HepG2 (cell line): ENCODE data around the gene DMPK. TPM values are rescaled to one million over a fixed set of nuclear protein-coding genes. Genes with fewer than 3 reads are reported as not detected.
A peak's percentile ranks its signal among the peaks of the same experiment; 100 is the strongest.

Experiments
- AGO1 ChIP-seq: fragments of 200-400 bp; formaldehyde crosslinking; IDR thresholded peaks from 2 replicates; pipeline ENCODE4 v1.6.1; 2017; ENCODE audit warnings: mild to moderate bottlenecking, low read depth, low read length, moderate library complexity; ENCODE audit not compliant: poor library complexity, severe bottlenecking
- CBX2 ChIP-seq, 2 experiments: fragments of 200-600 bp in 1 of 2; sonication (generic); formaldehyde crosslinking in 1 of 2; IDR thresholded peaks; 2 replicates each; pipeline versions ENCODE4 v1.7.0 to v1.8.1; 2018 to 2022; ENCODE audit warnings: low read depth in 2 of 2, low read length in 1 of 2, mild to moderate bottlenecking in 1 of 2, missing genetic modification reagents in 1 of 2
- FLYWCH1 ChIP-seq: sonication (generic); formaldehyde crosslinking; IDR thresholded peaks from 2 replicates; pipeline ENCODE4 v1.8.1; 2023; ENCODE audit warnings: mild to moderate bottlenecking, missing genetic modification reagents
- FOXC1 ChIP-seq: sonication (generic); formaldehyde crosslinking; IDR thresholded peaks from 2 replicates; pipeline ENCODE4 v1.8.0; 2022; ENCODE audit warnings: mild to moderate bottlenecking, missing genetic modification reagents, borderline replicate concordance
- FUBP1 ChIP-seq: sonication (generic); formaldehyde crosslinking; IDR thresholded peaks from 2 replicates; pipeline ENCODE4 v1.5.1; 2020; ENCODE audit warnings: missing genetic modification reagents, mild to moderate bottlenecking, borderline replicate concordance
- JARID2 ChIP-seq: sonication (generic); formaldehyde crosslinking; IDR thresholded peaks from 2 replicates; pipeline ENCODE4 v1.8.1; 2023; ENCODE audit warnings: missing genetic modification reagents, inconsistent platforms; ENCODE audit not compliant: insufficient replicate concordance
- POLR2AphosphoS2 ChIP-seq: IDR thresholded peaks from 2 replicates; pipeline ENCODE4 v1.6.1; 2011; ENCODE audit warnings: low read depth, low read length, improper control_type of control experiment
- PRPF4 ChIP-seq: fragments of 200-400 bp; formaldehyde crosslinking; IDR thresholded peaks from 2 replicates; pipeline ENCODE4 v1.6.1; 2016; ENCODE audit warnings: low read length, low read depth; ENCODE audit not compliant: poor library complexity, severe bottlenecking
- SNAPC4 ChIP-seq: sonication (generic); formaldehyde crosslinking; IDR thresholded peaks from 2 replicates; pipeline ENCODE4 v1.4.0; 2020; ENCODE audit warnings: mild to moderate bottlenecking, missing genetic modification reagents
- ZNF296 ChIP-seq: sonication (generic); formaldehyde crosslinking; conservative IDR thresholded peaks from 2 replicates; pipeline ENCODE4 v1.5.0; 2020; ENCODE audit warnings: mild to moderate bottlenecking, missing genetic modification reagents
- ZSCAN31 ChIP-seq: sonication (generic); formaldehyde crosslinking; IDR thresholded peaks from 2 replicates; pipeline ENCODE4 v1.5.0; 2020; ENCODE audit warnings: low read depth, mild to moderate bottlenecking, missing genetic modification reagents
- ZZZ3 ChIP-seq: sonication (generic); formaldehyde crosslinking; IDR thresholded peaks from 2 replicates; pipeline ENCODE4 v1.4.0; 2020; ENCODE audit warnings: missing genetic modification reagents, mild to moderate bottlenecking, borderline replicate concordance
- polyA plus RNA-seq, 8 experiments: library from polyadenylated mRNA; depleted of rRNA in 3 of 8; stranded (reverse) in 7 of 8; unstranded in 1 of 8; fragments of >200 nt; fragmentation: Illumina TruSeq in 4 of 8; extraction: Trizol in 4 of 8; gene quantifications; 2 replicates each; pipeline versions ENCODE4 v1.2.1 to v1.2.3, GENCODE V29; 2011 to 2016; ENCODE audit warnings: low read depth in 4 of 8, missing spikeins in 1 of 8, mixed read lengths in 1 of 8; ENCODE audit not compliant: insufficient read depth in 1 of 8
- total RNA-seq, 5 experiments: library from RNA; depleted of rRNA; stranded (reverse); fragments of >200 nt; fragmentation: Illumina TruSeq; extraction: Trizol; gene quantifications; 2 replicates each; pipeline ENCODE4 v1.2.3, GENCODE V29; 2016; ENCODE audit warnings: low read depth in 1 of 5
- TF ChIP-seq, protein P1 (sequence below): sonication (generic); formaldehyde crosslinking; IDR thresholded peaks from 2 replicates; pipeline ENCODE4 v1.5.0; 2020; ENCODE audit warnings: mild to moderate bottlenecking, missing genetic modification reagents
- TF ChIP-seq, protein P2 (sequence below): sonication (generic); formaldehyde crosslinking; IDR thresholded peaks from 2 replicates; pipeline ENCODE4 v1.5.0; 2020; ENCODE audit warnings: missing genetic modification reagents
- TF ChIP-seq, protein P3 (sequence below): sonication (generic); formaldehyde crosslinking; IDR thresholded peaks from 2 replicates; pipeline ENCODE4 v1.8.0; 2022; ENCODE audit warnings: missing genetic modification reagents, mild to moderate bottlenecking, moderate library complexity, borderline replicate concordance

Gene DMPK
- total and polyA plus RNA-seq, 2 of the 13 experiments (the other 11 are each of a cell fraction or from before 2014, with no cell fraction given): 5.3 to 8.8 TPM

GRCh38 chr19:45770192-45771101 lies 11.8 kb downstream of the DMPK start (continued):
- TF ChIP-seq SNAPC4 (CRISPR knock-in tag): peak; percentile 71; the same call in 1 of the 2 replicates
- TF ChIP-seq ZZZ3 (CRISPR knock-in tag): peak; percentile 41; the same call in 1 of the 2 replicates
- no peak for TF ChIP-seq CBX2 (IDR thresholded peaks at IDR 0.05; ENCODE audit: low read depth, low read length)
- no peak for TF ChIP-seq CBX2 (CRISPR knock-in tag; IDR thresholded peaks at IDR 0.05; ENCODE audit: low read depth)
- TF ChIP-seq, protein P1, sequence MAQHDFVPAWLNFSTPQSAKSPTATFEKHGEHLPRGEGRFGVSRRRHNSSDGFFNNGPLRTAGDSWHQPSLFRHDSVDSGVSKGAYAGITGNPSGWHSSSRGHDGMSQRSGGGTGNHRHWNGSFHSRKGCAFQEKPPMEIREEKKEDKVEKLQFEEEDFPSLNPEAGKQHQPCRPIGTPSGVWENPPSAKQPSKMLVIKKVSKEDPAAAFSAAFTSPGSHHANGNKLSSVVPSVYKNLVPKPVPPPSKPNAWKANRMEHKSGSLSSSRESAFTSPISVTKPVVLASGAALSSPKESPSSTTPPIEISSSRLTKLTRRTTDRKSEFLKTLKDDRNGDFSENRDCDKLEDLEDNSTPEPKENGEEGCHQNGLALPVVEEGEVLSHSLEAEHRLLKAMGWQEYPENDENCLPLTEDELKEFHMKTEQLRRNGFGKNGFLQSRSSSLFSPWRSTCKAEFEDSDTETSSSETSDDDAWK (CRISPR knock-in tag): no peak
- peak; percentile 99 for TF ChIP-seq AGO1
- no peak for TF ChIP-seq FOXC1 (CRISPR knock-in tag)
- no peak for TF ChIP-seq FLYWCH1 (CRISPR knock-in tag)
- peak; percentile 72 for TF ChIP-seq POLR2AphosphoS2
- TF ChIP-seq FUBP1 (CRISPR knock-in tag): peak; percentile 86; the same call in 1 of the 2 replicates
- TF ChIP-seq, protein P2, sequence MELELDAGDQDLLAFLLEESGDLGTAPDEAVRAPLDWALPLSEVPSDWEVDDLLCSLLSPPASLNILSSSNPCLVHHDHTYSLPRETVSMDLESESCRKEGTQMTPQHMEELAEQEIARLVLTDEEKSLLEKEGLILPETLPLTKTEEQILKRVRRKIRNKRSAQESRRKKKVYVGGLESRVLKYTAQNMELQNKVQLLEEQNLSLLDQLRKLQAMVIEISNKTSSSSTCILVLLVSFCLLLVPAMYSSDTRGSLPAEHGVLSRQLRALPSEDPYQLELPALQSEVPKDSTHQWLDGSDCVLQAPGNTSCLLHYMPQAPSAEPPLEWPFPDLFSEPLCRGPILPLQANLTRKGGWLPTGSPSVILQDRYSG (CRISPR knock-in tag): no peak
- no peak for TF ChIP-seq ZNF296
- TF ChIP-seq JARID2 (CRISPR knock-in tag): no peak
- TF ChIP-seq, protein P3, sequence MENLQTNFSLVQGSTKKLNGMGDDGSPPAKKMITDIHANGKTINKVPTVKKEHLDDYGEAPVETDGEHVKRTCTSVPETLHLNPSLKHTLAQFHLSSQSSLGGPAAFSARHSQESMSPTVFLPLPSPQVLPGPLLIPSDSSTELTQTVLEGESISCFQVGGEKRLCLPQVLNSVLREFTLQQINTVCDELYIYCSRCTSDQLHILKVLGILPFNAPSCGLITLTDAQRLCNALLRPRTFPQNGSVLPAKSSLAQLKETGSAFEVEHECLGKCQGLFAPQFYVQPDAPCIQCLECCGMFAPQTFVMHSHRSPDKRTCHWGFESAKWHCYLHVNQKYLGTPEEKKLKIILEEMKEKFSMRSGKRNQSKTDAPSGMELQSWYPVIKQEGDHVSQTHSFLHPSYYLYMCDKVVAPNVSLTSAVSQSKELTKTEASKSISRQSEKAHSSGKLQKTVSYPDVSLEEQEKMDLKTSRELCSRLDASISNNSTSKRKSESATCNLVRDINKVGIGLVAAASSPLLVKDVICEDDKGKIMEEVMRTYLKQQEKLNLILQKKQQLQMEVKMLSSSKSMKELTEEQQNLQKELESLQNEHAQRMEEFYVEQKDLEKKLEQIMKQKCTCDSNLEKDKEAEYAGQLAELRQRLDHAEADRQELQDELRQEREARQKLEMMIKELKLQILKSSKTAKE (CRISPR knock-in tag): no peak
- no peak for TF ChIP-seq PRPF4
- TF ChIP-seq ZSCAN31 (CRISPR knock-in tag): peak; percentile 69; the same call in 1 of the 2 replicates
